ENCODE measurements around the gene TSPAN18. TPM values are rescaled to one million over a fixed set of nuclear protein-coding genes. Genes with fewer than 3 reads are reported as not detected.

The TSPAN18 gene
- total RNA-seq, 4 donors from 2014 or later: 0.95 to 4.5 (median 2.3) TPM

GRCh38 chr11:44950031-44950624 lies 223.4 kb downstream of the TSPAN18 start:
- peak in 1 of 2 donors; percentile 90 for DNase-seq (ENCODE audit: low spot score in 2 of 2)
- no peak for TF ChIP-seq POLR2A (IDR thresholded peaks at IDR 0.05)
- TF ChIP-seq, protein P1, sequence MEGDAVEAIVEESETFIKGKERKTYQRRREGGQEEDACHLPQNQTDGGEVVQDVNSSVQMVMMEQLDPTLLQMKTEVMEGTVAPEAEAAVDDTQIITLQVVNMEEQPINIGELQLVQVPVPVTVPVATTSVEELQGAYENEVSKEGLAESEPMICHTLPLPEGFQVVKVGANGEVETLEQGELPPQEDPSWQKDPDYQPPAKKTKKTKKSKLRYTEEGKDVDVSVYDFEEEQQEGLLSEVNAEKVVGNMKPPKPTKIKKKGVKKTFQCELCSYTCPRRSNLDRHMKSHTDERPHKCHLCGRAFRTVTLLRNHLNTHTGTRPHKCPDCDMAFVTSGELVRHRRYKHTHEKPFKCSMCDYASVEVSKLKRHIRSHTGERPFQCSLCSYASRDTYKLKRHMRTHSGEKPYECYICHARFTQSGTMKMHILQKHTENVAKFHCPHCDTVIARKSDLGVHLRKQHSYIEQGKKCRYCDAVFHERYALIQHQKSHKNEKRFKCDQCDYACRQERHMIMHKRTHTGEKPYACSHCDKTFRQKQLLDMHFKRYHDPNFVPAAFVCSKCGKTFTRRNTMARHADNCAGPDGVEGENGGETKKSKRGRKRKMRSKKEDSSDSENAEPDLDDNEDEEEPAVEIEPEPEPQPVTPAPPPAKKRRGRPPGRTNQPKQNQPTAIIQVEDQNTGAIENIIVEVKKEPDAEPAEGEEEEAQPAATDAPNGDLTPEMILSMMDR (IDR thresholded peaks at IDR 0.05): no peak
- intact Hi-C loops (cut with DNase I; ENCODE audit: low total_unique reads): no loop called here
- WGBS, 2 donors: 1% methylated on average over 36 to 59 of the region's 63 CpGs
- H3K4me3 ChIP-seq (ENCODE audit: low read depth, poor library complexity, severe bottlenecking): peak overlapping the region; percentile 78

- WGBS, 2 donors: 6 to 24% methylated on average over 14 to 49 of the region's 83 CpGs
- TF ChIP-seq POLR2A (IDR thresholded peaks at IDR 0.05): peak in 1 of 2 donors; percentile 42
- TF ChIP-seq, protein P1 (IDR thresholded peaks at IDR 0.05): no peak
- intact Hi-C loops (cut with DNase I; ENCODE audit: low total_unique reads): no loop called here
These were observed 224.1 kb downstream of the TSPAN18 start, which contains the start of gene TP53I11 for GRCh38 chr11:44950625-44951476. TP53I11 (minus strand) TSS chr11:44950883; CDS start chr11:44938335, 12,548 bp downstream.

DNA sequence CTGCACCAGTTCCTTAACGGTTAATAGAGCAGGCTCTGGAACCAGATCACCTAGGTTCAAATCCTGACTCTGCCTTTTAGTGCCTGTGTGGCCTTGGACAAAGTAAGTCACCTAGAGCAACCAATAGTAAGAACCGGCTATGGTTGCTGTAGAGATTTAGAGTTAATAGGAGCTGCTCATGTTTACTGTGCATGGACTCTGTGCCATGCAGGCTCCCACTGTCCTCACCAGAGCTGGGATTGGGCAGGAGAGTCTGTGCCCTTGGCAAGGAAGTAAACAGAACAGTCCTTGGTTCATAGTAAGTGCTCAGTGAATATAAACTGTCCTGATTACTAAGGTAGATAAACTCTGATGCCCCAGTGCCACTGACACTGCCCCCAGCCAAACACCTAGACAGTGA lies 225.3 kb downstream of the TSPAN18 start:
- TF ChIP-seq, protein P1 (IDR thresholded peaks at IDR 0.05): no peak
- TF ChIP-seq POLR2A (IDR thresholded peaks at IDR 0.05): no peak
- intact Hi-C loops (cut with DNase I; ENCODE audit: low total_unique reads): no loop called here
- DNase-seq (ENCODE audit: low spot score in 2 of 2): no peak
- no peak overlapping the region for H3K4me3 ChIP-seq (ENCODE audit: low read depth, poor library complexity, severe bottlenecking)
- 22 to 40% methylated on average over 2 of the region's 2 CpGs for WGBS, 2 donors

More at GRCh38 chr11:44950625-44951476, 224.1 kb downstream of the TSPAN18 start, which contains the start of gene TP53I11:
- DNase-seq (ENCODE audit: low spot score in 2 of 2): peak; percentile 52 to 96
- peak within 1 kb of the TSS; percentile 78 for H3K4me3 ChIP-seq (ENCODE audit: low read depth, poor library complexity, severe bottlenecking)

- DNase-seq (ENCODE audit: low spot score in 2 of 2): no peak
- WGBS, 2 donors: 60 to 75% methylated on average over 3 of the region's 3 CpGs
- H3K4me3 ChIP-seq (ENCODE audit: low read depth, poor library complexity, severe bottlenecking): no peak overlapping the region
- no peak for TF ChIP-seq POLR2A (IDR thresholded peaks at IDR 0.05)
- TF ChIP-seq, protein P1 (IDR thresholded peaks at IDR 0.05): no peak
- intact Hi-C loops (cut with DNase I; ENCODE audit: low total_unique reads): no loop called here
These were observed 225.9 kb downstream of the TSPAN18 start for GRCh38 chr11:44952500-44953260.

GRCh38 chr11:44954051-44954906 lies 227.5 kb downstream of the TSPAN18 start:
- H3K4me3 ChIP-seq (ENCODE audit: low read depth, poor library complexity, severe bottlenecking): no peak overlapping the region
- TF ChIP-seq, protein P1 (IDR thresholded peaks at IDR 0.05): no peak
- no peak for TF ChIP-seq POLR2A (IDR thresholded peaks at IDR 0.05)
- intact Hi-C loops (cut with DNase I; ENCODE audit: low total_unique reads): no loop called here
- DNase-seq (ENCODE audit: low spot score in 2 of 2): no peak
- 85 to 88% methylated on average over 12 of the region's 12 CpGs for WGBS, 2 donors
